ENCODE results near the gene SLC35F1. TPM values are rescaled to one million over a fixed set of nuclear protein-coding genes. Genes with fewer than 3 reads are reported as not detected.

The SLC35F1 gene
- total and polyA plus RNA-seq, 9 of the 15 experiments (the other 6 are each of a cell fraction or from before 2014, with no cell fraction given) = 0.03 to 0.06 TPM; not detected in 7

DNA sequence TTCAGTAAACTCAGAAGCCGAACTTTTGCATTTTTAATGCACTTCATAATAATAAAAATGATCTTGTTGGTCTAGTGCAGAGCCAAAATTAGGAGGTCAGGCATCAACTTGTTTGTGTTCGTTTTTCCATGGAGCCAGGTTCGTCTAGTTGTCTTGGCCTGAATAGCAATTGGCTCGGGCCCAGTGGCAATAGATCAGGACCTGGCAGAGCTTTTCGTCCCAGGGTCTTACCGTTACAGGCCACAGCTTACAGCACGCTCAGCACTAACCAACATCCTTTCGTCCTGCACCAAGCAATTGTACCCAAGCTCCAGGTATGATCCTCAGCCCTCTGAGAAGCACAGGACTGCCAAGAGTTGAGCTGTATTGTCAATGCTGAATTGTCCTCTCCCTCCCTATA lies 400.5 kb downstream of the SLC35F1 start (continued):
- TF ChIP-seq, protein P1, sequence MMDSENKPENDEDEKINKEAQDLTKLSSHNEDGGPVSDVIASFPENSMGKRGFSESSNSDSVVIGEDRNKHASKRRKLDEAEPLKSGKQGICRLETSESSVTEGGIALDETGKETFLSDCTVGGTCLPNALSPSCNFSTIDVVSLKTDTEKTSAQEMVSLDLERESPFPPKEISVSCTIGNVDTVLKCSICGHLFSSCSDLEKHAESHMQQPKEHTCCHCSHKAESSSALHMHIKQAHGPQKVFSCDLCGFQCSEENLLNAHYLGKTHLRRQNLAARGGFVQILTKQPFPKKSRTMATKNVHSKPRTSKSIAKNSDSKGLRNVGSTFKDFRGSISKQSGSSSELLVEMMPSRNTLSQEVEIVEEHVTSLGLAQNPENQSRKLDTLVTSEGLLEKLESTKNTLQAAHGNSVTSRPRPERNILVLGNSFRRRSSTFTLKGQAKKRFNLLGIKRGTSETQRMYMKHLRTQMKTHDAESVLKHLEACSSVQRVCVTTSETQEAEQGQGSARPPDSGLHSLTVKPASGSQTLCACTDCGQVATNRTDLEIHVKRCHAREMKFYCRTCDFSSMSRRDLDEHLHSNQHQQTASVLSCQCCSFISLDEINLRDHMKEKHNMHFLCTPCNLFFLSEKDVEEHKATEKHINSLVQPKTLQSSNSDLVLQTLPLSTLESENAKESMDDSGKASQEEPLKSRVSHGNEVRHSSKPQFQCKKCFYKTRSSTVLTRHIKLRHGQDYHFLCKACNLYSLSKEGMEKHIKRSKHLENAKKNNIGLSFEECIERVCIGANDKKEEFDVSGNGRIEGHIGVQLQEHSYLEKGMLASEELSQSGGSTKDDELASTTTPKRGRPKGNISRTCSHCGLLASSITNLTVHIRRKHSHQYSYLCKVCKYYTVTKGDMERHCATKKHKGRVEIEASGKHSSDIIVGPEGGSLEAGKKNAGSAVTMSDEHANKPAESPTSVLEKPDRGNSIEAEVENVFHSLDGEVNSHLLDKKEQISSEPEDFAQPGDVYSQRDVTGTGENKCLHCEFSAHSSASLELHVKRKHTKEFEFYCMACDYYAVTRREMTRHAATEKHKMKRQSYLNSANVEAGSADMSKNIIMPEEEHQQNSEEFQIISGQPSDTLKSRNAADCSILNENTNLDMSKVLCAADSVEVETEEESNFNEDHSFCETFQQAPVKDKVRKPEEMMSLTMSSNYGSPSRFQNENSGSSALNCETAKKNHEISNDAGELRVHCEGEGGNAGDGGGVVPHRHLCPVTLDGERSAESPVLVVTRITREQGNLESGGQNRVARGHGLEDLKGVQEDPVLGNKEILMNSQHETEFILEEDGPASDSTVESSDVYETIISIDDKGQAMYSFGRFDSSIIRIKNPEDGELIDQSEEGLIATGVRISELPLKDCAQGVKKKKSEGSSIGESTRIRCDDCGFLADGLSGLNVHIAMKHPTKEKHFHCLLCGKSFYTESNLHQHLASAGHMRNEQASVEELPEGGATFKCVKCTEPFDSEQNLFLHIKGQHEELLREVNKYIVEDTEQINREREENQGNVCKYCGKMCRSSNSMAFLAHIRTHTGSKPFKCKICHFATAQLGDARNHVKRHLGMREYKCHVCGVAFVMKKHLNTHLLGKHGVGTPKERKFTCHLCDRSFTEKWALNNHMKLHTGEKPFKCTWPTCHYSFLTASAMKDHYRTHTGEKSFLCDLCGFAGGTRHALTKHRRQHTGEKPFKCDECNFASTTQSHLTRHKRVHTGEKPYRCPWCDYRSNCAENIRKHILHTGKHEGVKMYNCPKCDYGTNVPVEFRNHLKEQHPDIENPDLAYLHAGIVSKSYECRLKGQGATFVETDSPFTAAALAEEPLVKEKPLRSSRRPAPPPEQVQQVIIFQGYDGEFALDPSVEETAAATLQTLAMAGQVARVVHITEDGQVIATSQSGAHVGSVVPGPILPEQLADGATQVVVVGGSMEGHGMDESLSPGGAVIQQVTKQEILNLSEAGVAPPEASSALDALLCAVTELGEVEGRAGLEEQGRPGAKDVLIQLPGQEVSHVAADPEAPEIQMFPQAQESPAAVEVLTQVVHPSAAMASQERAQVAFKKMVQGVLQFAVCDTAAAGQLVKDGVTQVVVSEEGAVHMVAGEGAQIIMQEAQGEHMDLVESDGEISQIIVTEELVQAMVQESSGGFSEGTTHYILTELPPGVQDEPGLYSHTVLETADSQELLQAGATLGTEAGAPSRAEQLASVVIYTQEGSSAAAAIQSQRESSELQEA (IDR thresholded peaks at IDR 0.05; ENCODE audit: low read depth) = no peak
- TF ChIP-seq HMG20A (CRISPR knock-in tag; conservative IDR thresholded peaks at IDR 0.05) = no peak
- no peak for TF ChIP-seq CHCHD3 (CRISPR knock-in tag; IDR thresholded peaks at IDR 0.05)
- TF ChIP-seq GABPB1 (CRISPR knock-in tag; IDR thresholded peaks at IDR 0.05) = no peak
- TF ChIP-seq, protein P2, sequence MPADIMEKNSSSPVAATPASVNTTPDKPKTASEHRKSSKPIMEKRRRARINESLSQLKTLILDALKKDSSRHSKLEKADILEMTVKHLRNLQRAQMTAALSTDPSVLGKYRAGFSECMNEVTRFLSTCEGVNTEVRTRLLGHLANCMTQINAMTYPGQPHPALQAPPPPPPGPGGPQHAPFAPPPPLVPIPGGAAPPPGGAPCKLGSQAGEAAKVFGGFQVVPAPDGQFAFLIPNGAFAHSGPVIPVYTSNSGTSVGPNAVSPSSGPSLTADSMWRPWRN (IDR thresholded peaks at IDR 0.05; ENCODE audit: low read depth) = no peak
- TF ChIP-seq RUNX1 (IDR thresholded peaks at IDR 0.05; ENCODE audit: low read depth) = no peak
- TF ChIP-seq HOXB6 (CRISPR knock-in tag; IDR thresholded peaks at IDR 0.05; ENCODE audit: borderline replicate concordance) = no peak
- no peak for TF ChIP-seq NELFE (IDR thresholded peaks at IDR 0.05; ENCODE audit: insufficient read depth, insufficient read length)
